Kidney tubule cell (primary cell): ENCODE data around the gene NHLRC4.
A peak's percentile ranks its signal among the peaks of the same experiment; 100 is the strongest.

Experiments
- DNase-seq: peaks from one replicate; pipeline ENCODE4 v3.0.0-alpha.2; 2018; ENCODE audit warnings: low spot score

NHLRC4 gene

DNA sequence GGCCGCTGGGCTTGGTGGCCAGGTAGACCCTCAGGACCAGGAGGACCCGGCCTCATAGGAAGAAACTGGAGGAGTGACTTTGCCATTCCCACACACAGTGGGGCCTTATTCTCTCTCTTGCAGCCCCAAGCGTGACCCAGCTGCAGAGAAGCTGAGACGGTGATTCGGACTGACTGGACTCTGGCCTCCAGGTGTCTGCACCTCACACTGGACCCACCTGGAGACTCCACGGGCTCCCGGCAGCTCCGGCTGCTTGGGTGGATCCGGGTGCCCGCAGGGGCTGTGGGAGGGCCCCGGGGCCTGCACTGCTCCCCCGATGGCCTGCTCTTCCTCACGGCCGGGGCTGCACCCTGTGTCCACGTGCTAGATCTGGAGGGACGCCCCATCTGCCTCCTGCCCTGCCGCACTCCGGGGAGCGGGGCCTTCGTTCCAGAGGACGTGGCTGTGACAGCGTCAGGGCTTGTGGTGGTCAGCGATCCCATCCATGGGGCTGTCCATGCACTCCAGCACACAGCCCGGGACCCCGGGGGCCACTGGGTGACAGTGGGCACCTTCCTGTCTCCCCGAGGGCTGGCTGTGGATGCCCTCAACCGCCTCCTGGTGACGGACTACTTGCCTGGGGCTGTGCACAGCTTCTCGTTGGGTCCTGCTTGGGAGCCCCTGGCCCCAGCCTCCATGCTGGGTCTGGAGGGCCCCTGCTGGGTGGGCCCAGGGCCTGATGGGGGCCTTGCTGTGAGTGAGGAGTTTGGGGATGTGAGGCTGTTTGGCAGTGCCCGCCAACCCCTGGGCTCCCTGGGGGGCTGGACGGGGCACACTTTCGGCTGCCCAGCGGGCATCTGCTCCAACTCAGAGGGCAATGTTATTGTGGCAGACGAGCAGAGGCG lies 810 bp downstream of the NHLRC4 start:
- no peak for DNase-seq

DNA sequence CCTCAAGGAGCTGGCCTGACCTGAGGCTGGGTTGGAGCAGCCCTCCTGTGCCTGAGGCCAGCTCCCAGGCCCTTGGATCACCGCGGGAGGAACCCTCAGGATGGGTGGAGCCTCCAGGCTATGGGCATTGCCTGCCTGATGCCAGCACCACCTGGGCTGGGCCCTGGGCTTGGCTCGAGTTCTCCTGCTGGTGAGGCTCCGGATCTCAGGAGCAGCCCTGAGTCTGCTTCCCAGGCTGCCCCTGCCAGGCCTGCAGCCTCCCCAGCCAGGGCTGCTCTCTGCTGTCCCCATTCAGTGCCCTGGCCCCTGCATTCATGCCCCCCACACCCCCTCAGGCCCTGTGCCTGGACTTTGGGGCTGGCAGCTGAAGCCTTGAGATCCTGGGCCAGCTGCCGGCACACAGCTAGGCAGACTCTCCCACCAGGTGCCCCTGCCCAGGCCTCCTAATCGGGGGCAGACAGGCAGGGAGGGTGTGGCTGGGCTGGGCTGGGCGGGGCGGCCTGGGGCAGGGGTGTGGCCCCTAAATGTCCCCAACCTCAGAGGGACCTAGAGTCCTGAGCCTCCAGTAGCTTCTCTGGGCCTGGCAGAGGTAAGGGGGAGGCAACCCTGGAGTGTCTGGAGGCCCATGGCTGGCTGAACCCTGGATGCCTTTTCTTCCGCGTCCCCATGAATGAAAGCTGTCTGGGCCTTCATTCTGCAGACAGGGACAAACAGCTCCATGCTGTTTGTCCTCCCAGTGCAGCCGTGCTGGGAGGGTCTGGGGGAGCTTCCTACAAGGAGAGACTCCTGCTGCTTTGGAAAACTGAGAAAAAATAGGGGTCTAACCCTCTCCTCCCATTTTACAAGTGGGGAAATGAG lies 1.8 kb downstream of the NHLRC4 start:
- DNase-seq, result no peak

DNA sequence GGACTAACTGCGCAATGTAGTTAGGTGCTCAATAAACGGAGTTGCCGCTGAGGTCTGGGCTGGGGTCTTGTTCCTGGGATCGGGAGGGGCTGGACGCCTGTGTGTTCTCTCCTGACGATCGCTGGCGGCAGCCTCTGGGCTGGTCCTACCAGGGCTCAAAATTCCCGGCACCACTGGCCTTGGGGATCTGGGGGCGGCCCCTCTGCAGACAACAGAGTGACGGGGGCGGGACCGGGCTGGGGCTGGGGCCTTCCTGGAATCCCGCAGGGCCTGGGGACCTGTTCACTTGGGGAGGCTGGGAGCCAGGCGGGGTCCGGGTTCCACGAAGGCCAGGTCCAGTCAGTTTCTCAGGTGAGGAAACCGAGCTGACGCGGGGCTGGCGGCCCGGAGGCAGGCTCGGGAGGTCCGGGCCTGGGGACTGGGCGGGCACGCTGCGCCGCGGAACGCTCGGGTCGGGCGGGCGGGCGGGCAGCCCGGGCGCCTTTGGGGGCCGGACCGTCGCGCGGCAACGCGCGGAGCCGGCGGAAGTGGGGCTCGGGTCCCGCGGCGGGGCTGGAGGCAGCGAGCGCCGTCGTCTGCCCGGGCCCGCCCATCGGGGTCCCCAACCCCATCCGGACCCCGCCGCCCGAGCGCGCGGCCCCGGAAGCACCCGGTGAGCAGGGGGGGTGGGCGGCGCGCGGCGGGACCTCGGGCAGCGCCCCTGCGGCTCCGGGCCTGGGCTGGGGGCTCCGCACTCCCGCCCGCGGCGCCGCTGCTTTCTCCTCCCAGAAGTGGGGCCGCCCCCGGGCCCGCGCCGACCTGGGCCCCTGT lies 2.8 kb downstream of the NHLRC4 start, which contains the start of gene PIGQ:
TSS of gene PIGQ (plus strand) at position 524 of the 810 bp plus-strand sequence. CDS start 4,107 bp downstream, outside the sequence.
- DNase-seq, result peak; percentile 70

DNA sequence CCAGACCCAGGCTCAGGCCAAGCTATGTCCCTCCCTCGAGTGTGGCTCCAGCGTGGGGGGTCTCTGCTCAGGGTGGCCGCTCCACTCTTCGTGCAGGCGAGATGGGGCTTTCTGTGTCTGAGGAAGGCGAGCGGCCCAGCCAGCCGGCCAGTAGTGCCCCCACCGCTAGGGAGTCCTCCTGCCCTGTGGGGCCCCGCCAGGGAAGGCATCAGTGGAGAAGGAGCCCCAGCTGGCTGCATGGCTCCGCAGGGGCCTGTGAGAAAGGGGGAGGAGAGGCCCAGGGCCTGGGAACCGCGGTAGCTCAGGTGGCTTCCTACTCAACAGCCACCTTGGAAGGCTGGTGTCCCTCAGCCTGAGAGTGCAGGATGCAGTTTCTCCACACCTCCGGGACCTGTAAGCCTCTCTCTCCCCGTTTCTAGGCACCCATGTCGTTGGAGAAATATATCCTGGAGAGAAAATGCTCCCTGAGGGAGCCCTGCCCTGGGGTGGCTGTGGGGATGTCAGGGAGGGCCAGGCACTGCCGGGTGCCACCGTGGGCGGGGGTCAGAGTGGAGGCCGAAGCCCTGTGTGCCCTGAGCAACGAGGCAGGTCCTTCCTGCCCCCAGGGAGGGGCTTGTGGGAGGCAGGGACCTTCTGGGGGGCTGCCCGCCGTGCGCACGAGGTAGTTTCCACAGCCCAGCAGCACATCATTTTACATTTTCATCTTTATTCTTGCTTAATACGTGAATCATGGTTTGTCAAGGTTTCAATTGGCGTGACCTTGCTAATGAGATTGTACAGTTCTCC lies 6.3 kb downstream of the NHLRC4 start:
- DNase-seq, result no peak

DNA sequence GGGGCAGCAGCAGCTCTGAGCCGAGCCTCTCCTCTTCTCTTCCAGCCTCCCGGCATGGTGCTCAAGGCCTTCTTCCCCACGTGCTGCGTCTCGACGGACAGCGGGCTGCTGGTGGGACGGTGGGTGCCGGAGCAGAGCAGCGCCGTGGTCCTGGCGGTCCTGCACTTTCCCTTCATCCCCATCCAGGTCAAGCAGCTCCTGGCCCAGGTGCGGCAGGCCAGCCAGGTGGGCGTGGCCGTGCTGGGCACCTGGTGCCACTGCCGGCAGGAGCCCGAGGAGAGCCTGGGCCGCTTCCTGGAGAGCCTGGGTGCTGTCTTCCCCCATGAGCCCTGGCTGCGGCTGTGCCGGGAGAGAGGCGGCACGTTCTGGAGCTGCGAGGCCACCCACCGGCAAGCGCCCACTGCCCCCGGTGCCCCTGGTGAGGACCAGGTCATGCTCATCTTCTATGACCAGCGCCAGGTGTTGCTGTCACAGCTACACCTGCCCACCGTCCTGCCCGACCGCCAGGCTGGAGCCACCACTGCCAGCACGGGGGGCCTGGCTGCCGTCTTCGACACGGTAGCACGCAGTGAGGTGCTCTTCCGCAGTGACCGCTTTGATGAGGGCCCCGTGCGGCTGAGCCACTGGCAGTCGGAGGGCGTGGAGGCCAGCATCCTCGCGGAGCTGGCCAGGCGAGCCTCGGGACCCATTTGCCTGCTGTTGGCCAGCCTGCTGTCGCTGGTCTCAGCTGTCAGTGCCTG lies 7.4 kb downstream of the NHLRC4 start:
- DNase-seq, result no peak

DNA sequence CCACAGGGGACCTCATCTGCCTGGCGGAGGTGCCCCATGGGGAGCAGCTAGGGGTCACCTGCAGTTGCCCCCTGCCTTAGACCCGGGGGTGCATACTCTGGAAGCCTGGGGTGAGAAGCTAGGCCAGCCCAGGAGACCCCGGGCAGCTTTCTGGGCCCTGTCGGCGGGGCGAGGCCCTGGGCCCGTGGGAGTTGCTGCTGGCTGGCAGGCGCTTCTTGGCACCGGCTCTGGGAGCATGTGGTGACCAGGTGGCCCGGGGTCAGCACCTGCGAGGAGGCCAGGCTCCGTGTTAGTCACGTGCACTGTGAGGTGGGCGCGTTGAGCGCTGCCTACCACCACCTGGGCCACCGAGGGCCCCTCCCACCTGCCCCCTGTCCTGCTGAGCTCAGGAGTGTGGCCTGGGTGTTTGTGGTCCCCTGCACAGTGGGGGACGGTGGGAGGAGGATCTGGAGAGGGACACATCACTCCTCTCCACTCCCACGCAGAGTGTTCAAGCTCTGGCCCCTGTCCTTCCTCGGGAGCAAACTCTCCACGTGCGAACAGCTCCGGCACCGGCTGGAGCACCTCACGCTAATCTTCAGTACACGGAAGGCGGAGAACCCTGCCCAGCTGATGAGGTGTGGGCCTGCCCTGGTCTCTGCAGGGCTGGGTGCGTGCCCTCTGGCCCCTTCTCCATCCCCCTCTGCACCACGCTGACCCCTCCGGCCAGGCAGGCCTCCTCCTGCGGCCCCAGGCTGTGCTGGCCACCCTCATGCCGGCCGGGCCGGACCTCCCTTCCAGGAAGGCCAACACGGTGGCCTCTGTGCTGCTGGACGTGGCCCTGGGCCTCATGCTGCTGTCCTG lies 8.8 kb downstream of the NHLRC4 start:
- no peak for DNase-seq

DNA sequence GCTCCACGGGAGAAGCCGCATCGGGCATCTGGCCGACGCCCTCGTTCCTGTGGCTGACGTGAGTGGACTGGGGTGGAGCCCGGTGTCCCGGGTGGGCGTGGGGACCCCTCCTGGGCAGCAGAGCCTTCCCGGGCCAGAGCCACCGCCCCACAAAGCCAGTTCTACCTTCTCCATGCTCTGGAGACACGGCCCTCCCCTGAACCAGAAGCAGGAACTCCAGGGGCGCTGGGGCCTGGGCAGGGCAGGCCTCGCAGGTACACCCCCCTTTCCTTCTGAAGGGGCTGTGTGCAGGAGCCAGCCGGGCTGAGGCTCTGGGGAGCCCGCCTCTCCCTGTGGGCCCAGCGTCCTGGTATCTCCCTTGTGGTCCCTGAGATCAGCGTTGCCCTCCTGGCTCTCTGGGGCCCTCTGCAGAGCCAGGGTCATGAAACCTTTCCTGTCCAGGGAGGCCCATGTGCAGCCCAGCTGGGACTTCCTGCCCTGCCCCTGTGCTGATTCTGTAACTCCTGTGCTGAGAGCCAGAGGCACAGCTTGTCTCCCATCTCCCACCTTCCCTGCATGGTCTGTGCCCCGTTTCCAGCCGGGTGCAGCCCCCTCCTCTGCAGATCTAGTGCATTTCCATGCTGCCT lies 9.5 kb downstream of the NHLRC4 start:
- DNase-seq, result no peak

DNA sequence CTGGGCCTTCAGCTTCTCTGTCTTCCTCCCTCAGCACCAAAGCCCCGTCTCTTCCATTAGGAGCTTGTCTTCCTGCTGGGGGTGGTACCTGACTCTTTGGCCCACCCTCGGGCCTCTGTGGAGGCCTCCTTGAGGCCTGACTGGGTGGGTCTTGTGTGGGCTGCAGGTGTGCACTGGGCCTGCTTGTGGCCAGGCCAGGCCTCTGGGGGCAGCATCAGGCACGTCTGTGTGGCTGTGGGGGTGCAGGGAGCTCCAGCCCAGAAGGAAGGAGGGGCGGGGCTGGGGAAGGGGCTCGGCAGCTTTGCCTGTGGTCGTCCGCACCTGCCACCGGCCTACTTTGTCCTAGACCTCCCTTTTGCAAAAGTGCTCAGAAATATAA lies 10.0 kb downstream of the NHLRC4 start:
- no peak for DNase-seq

DNA sequence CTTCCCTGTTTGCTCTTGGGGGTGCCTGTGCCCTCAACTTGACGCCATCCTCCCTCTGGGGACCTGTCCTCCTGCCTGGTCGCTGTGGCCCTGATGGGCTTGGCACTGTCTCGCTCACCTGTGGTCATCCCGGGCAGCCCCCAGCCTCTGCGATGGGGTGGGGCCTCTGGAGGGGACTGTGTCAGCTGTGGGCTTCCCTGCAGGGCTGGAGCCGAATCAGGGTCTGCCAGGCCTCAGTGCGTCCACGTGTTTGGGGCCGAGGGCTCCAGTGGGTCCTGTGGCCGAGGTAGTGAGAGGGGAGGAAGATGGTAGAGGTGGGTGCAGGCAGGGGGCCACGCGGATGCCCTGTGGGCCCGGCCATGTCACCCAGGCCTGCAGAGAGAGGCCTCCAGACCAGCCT lies 11.0 kb downstream of the NHLRC4 start:
- no peak for DNase-seq

DNA sequence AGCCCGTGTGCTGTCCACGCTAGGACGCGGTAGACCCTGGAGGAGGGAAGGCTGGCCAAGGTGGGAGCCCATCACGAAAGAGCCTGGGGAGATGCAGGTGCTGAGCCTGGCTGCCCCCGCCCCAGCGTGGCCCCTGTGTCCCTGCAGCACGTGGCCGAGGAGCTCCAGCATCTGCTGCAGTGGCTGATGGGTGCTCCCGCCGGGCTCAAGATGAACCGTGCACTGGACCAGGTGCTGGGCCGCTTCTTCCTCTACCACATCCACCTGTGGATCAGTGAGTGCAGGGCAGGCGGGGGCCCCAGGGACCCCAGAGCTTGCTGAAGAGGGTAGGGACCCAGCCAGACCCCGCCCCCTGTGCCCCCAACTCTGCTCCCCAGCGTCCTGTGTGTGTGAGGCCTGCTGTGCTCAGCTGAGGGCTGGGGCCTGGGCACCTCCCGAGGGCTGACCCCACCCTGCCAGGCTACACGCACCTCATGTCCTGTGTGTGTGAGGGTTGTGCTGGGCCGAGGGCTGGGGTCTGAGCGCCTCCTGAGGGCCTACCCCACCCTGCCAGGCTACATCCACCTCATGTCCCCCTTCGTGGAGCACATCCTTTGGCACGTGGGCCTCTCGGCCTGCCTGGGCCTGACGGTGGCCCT lies 11.5 kb downstream of the NHLRC4 start:
- no peak for DNase-seq

DNA sequence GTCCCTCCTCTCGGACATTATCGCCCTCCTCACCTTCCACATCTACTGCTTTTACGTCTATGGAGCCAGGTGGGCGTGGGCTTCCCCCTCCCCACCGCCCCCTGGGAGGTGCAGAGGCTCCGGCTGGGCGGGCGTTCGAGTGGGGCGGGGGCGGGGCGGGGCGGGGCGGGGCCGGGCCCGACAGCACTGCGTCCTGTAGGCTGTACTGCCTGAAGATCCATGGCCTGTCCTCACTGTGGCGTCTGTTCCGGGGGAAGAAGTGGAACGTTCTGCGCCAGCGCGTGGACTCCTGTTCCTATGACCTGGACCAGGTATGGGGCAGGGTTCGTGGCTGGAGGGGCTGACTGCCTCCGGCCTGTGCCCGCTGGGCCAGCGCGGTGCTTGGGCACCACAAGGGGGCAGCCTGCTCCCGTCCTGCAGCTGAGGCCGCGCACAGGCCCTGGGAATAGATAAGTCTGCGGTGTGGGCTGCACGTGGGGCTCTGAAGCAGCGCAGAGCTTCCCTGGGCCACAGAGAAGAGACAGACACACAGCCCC lies 12.1 kb downstream of the NHLRC4 start:
- peak; percentile 71 for DNase-seq

DNA sequence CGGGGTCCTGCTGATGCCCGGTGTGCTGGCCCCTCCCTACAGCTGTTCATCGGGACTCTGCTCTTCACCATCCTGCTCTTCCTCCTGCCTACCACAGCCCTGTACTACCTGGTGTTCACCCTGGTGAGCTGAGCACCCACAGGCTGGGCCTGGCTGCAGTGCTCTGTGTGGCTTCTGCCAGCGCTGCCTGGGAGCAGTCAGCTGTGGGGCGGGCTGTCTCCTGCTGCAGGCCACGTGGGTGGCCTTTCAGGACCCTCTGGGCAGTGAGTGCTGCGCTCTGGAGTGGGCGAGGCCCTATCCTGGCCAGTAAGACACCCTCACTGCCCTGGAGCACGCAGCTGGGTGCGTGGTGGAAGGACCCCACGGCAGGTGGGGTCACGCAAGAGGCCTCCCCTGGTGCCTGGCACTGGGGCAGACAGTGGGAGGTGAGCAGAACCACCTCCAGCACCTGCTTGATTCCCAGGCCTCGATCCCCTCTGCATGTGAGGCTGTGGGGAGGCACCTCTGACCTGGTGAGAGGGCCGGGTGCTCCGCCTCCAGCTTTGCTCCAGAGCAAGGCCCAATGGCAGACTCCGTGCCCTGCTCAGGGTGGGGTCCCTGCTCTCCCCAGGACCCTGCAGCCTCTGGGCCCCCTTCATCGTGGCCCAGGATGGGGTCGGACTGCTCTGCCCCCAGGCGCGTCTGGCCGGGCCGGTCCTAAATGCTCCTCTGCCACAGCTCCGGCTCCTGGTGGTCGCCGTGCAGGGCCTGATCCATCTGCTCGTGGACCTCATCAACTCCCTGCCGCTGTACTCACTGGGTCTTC lies 13.5 kb downstream of the NHLRC4 start:
- DNase-seq, result no peak

DNA sequence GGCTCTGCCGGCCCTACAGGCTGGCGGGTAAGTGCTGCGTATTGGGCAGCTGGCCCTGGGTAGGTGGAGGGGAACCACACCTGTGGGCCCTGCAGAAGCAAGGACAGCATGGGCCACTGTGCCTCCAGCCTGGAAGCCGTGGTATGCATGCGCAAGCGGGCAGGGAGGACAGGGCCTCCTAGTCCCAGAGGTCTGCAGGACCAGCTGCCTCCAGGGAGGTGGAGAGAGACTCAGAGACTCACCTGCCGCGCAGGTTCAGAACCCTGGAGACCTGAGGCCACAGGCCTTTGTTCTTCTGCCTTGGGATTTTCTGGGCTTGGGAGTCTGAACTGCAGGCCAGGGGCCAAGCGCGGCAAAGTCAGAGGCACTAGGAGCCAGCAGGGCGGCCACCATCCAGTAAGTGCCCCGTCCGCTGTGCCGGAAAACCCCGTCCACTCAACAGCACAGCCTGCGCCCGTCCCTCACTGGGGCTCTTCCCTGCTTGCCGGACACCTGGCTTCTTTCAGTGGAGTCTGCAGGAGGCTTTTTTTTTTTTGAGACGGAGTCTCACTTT lies 14.2 kb downstream of the NHLRC4 start:
- no peak for DNase-seq

DNA sequence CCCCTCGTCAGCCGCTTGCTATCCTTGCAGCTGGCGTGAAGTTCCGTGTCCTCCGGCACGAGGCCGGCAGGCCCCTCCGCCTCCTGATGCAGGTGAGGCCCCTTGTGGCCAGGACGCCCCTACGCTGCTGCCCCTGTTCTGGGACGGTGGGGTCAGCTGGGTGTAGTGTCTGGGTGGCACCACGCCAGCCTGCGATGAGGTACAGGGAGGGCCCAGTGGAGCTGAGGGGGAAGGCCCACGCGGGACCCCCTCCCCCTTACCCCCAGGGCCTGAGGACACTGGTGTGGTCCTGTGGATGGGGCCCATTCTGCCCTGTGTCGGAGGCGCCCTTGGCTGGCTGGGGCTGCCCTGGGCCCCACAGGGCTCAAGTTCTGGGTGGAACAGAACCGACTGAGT lies 15.4 kb downstream of the NHLRC4 start:
- no peak for DNase-seq

DNA sequence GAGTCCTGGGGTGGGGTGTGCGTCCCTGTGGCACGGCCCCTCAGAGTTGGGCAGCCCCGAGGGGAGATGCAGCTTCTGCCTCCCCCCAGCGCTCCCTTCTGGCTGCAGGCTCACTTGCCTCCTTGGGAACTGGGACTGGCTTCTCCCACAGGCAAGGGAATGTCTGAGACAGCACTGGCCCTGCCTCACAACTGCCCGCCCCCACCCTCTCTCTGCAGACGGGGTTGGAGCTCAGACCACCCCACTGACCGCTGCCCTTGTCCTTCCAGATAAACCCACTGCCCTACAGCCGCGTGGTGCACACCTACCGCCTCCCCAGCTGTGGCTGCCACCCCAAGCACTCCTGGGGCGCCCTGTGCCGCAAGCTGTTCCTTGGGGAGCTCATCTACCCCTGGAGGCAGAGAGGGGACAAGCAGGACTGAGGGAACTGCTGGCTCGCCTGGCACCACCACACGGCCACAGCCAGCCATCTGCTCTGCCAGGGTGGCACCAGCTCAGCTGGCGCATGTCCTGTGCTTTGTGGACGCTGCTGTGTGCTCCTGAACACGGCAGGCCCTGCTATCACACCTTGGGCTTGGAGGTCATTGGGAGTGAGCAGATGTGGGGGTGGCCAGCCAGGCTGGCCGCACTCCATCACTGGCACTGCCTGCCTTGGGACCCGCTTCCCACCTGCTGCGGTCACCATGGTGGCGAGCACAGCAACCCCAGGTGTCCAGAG lies 16.0 kb downstream of the NHLRC4 start:
- DNase-seq, result no peak

DNA sequence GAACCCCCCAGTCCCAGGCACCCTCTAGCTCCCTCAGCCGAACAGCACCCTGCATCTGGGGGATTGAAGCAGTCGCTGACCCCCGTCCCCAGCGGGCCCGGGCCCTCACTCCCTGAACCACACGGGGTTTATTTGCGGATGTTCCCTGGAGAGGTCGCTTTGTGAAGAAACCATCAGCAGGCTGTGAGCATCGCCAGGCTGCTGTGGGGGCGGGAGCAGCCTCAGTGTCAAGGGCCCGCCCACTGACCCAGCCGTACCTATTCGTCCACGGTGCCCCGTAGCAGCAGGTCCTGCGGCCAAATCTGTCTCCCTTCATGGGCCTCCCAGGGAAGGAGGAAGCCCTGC lies 16.6 kb downstream of the NHLRC4 start:
- DNase-seq, result no peak
